ENCODE results near the gene PDGFD.
A peak's percentile ranks its signal among the peaks of the same experiment; 100 is the strongest.

PDGFD gene

GRCh38 chr11:104145062-104145461 lies 18.9 kb downstream of the PDGFD start:
- DNase-seq (ENCODE audit: low spot score): no peak

GRCh38 chr11:104142698-104143097 lies 21.2 kb downstream of the PDGFD start:
- no peak for DNase-seq (ENCODE audit: low spot score)

DNA sequence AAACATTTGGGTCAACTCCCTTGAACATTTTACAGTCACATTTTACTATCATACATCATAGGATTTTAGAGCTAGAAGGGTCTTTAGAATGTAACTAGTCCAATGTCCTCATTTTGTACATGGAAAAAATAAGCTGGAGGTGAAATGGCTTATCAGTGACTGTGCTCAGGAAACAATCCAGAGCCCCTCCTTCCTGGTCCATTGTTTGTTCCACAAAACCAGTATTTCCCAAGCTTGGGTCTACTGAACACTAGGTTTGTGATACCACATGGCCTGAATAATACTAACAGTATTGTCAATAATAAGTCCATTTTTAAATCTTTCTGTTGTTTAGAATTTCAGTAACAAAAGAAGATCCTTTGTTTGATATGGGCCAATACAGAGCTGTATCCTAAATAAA lies 27.1 kb downstream of the PDGFD start:
- no peak for DNase-seq (ENCODE audit: low spot score)

- DNase-seq (ENCODE audit: low spot score): peak; percentile 45
Observed at GRCh38 chr11:104134745-104135144, 29.2 kb downstream of the PDGFD start.

GRCh38 chr11:104130161-104130560 lies 33.8 kb downstream of the PDGFD start:
- DNase-seq (ENCODE audit: low spot score): no peak

GRCh38 chr11:104129145-104129544 lies 34.8 kb downstream of the PDGFD start:
- no peak for DNase-seq (ENCODE audit: low spot score)

DNA sequence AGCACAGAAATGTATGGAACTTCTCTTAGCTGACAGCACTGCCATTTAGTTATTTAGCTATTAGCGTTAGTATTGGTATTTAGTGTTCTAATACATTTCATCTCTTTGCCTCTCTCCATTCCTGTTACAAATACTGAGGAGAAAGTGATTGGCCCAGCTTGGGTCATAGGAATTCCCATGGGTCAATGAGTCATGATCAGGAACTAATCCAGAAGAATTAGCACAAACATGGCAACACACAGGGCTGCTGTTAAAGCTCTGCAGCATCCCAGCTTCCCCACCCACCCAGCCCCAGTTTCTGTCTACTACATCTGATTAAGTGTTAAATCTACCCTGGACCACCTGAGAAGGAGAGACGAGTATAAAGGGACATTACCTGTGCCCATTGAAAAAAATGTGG lies 36.1 kb downstream of the PDGFD start:
- DNase-seq (ENCODE audit: low spot score): peak; percentile 36

GRCh38 chr11:104126464-104126863 lies 37.5 kb downstream of the PDGFD start:
- no peak for DNase-seq (ENCODE audit: low spot score)

GRCh38 chr11:104124979-104125378 lies 39.0 kb downstream of the PDGFD start:
- no peak for DNase-seq (ENCODE audit: low spot score)

GRCh38 chr11:104122836-104123235 lies 41.1 kb downstream of the PDGFD start:
- DNase-seq (ENCODE audit: low spot score): no peak

DNA sequence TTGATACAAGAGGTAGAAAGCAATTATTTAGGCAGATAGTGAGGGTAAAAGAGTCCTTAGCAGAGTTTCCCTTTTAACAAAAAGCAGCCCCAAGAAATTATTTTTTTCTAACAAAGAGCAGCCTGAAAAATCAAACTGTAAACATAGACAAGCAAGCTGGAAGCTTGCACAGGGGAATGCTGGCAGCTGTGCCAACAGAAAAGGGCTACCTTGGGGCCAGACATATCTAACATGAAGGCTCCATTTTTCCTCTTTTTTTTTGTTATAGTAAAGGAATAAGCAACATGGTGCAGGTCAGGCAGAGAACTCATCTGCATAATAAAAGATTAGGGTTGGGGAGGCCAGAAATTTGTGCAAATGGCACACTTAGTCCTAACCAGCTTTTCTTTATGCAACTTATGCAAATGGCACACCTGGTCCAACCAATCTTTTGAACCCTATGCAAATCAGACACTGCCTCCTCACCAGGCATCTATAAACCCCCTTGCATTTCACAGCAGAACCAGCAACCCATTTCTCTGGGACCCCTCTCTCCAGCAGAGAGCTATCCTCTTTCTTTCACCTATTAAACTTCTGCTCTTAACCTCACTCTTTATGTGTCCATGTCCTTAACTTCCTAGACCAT lies 41.8 kb downstream of the PDGFD start:
- no peak for DNase-seq (ENCODE audit: low spot score)

GRCh38 chr11:104120493-104121137 lies 43.3 kb downstream of the PDGFD start:
- no peak for DNase-seq (ENCODE audit: low spot score)

DNA sequence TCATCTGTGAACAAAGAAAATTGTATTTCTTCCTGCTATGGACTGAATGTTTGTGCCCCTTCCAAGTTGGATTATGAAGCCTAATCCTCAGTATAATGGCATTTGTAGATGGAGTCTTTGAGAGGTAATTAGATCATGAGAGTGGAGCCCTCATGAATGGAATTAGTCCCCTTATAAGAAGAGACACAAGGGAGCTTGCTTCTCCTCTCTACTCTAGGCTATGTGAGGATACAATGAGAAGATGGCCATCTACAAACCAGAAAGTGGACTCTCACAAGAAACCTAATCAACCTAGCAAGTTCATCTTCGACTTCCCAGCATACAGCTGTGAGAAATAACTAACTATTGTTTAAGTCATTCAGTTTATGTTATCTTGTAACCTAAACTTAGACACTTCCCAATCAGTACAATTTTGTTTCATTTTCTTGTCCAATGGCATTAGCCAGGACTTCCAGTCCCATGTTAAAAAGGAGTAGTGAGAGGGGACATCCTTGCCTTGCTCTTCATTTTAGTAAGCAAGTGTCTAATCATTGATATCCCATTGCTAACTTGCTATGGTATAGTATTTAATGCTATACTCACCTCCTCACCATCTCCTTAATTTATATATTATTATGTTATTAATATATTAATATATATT lies 45.7 kb downstream of the PDGFD start:
- DNase-seq (ENCODE audit: low spot score): no peak

DNA sequence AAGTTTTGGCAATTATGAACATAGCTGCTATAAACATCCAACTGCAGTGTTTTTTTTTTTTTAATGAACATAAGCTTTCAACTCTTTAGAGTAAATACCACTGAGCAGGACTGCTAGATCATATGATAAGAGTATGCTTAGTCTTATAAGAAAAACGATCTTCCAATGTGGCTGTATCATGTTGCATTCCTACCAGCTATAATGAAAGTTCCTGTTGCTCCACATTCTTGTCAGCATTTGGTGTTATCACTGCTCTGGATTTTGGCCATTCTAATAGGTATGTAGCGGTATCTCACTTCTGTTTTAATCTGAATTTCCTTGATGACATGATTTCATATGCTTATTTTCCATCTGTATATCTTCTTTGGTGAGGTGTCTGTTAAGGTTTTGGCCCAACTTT lies 50.4 kb downstream of the PDGFD start:
- no peak for DNase-seq (ENCODE audit: low spot score)

DNA sequence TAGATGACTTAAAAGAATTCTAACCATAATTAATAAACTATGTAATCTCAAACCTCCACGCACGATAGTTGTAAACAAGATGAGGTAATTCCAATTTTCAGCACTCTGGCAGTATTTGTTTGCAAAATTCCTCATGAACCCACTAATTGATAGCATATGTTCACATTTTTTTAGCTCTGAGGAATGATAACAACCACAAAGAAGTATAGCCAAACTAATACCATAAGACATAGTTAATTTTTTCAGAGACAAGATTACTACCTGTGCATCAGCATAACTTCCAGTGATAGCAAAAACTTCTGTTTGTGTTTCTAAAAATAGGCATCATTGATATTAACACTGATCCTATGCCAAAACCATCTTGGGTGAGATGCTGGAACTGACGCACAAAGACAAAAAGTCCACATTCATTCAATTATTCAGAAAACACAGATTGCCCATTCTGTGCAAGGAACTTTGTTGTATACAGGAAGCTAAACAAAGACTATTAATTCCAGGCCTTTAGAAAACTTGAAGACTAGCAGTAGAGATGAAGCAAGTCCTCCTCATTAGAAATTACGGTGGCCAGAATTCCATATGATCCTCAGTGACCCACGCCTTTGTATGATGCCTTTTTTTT lies 57.7 kb downstream of the PDGFD start:
- DNase-seq (ENCODE audit: low spot score): peak; percentile 50

GRCh38 chr11:104105155-104105554 lies 58.8 kb downstream of the PDGFD start:
- no peak for DNase-seq (ENCODE audit: low spot score)

- DNase-seq (ENCODE audit: low spot score): no peak
Observed at GRCh38 chr11:104104664-104105063, 59.3 kb downstream of the PDGFD start.

GRCh38 chr11:104104201-104104600 lies 59.7 kb downstream of the PDGFD start:
- DNase-seq (ENCODE audit: low spot score): no peak

GRCh38 chr11:104098555-104098954 lies 65.4 kb downstream of the PDGFD start:
- DNase-seq (ENCODE audit: low spot score): no peak

DNA sequence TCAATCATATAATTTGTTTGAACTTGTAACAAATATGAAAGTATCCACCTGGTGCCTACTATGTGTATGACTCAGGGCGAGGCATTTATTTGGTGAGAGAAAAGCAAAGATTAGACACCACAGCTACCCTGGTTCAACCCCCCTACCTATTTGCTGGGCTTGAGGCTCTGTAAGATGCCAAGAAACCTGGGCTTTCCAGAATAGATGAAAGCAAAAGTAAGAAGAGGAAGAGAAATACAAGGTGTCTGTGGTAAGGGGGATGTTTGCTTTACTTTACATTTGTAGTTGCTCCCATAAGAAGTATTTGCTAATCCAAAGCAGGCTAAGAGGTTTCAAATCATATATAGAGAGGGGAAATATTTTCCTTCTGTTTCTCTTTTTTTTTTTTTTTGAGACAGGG lies 65.8 kb downstream of the PDGFD start:
- no peak for DNase-seq (ENCODE audit: low spot score)

GRCh38 chr11:104096900-104097299 lies 67.0 kb downstream of the PDGFD start:
- no peak for DNase-seq (ENCODE audit: low spot score)

DNA sequence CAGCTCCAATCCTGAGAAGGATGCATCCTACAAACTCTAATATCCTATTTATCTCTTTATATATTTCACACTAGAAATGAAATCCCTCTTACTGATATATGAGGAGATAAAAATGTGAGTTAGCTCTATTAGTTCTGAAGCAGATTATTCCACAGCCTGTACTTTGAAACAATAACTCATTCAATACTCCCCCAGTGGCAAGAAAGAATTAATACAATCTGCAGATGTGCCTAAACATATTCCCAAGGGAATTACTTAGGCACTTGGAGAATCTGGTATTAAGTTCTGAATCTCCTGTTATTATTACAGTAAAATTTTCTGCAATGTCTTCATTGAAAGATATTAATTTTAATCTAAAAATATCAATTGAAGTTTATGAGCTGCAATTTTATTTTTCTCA lies 68.2 kb downstream of the PDGFD start:
- no peak for DNase-seq (ENCODE audit: low spot score)

GRCh38 chr11:104094576-104094975 lies 69.4 kb downstream of the PDGFD start:
- peak; percentile 27 for DNase-seq (ENCODE audit: low spot score)

Measured in AG20443 (cell line).